PC-3 (cell line): ENCODE measurements around the gene SRGAP3. TPM values are rescaled to one million over a fixed set of nuclear protein-coding genes. Genes with fewer than 3 reads are reported as not detected.

Source experiments
- ATAC-seq: fragments of 200-7000 bp; cut with Tn5 transposase; 2 replicates; pipeline ENCODE4 v1.9.1; 2020; ENCODE audit warnings: mild to moderate bottlenecking, moderate library complexity
- BruUV-seq: library from RNA; stranded (reverse); fragments of 400-500 nt; replicated peaks from 2 replicates; lab custom pipeline; 2021; lab: Mats Ljungman, UMichigan
- CTCF ChIA-PET: fragments of 300-600 bp; sonication (Branson Sonifier 250); formaldehyde crosslinking; loops from one replicate; lab custom pipeline; 2022; ENCODE audit warnings: antibody characterized with exemption; lab: Charles Lee
- POLR2A ChIA-PET: fragments of 300-600 bp; sonication (Branson Sonifier 250); formaldehyde crosslinking; loops from one replicate; lab custom pipeline; 2022; ENCODE audit warnings: antibody characterized with exemption; ENCODE audit not compliant: unreplicated experiment; lab: Charles Lee
- DNase-seq: peaks from one replicate; pipeline ENCODE4 v3.0.0-alpha.2; 2015
- H2AFZ ChIP-seq: fragments of 300-600 bp; sonication (generic); 2 replicates; pipeline ENCODE4 v1.6.0; 2016; ENCODE audit warnings: antibody characterized with exemption, low read length
- H3F3A ChIP-seq: fragments of 300-600 bp; sonication (generic); one replicate; pipeline ENCODE4 v1.6.0; 2017; ENCODE audit warnings: antibody characterized with exemption, low read length, control low read depth, mild to moderate bottlenecking; ENCODE audit not compliant: unreplicated experiment
- H3K27ac ChIP-seq: fragments of 300-600 bp; sonication (generic); 2 replicates; pipeline ENCODE4 v1.5.1; 2016; ENCODE audit warnings: mild to moderate bottlenecking, low read length
- H3K27me3 ChIP-seq: fragments of 300-600 bp; sonication (generic); 2 replicates; pipeline ENCODE4 v1.6.1; 2016; ENCODE audit warnings: low read length, mixed read lengths
- H3K36me3 ChIP-seq: fragments of 300-600 bp; sonication (generic); 2 replicates; pipeline ENCODE4 v1.6.1; 2016; ENCODE audit warnings: low read depth, mixed run types, low read length, mixed read lengths
- H3K4me1 ChIP-seq: fragments of 300-600 bp; sonication (generic); 2 replicates; pipeline ENCODE4 v1.5.1; 2016; ENCODE audit warnings: low read length; ENCODE audit not compliant: insufficient read depth
- H3K4me2 ChIP-seq: fragments of 300-600 bp; sonication (generic); 2 replicates; pipeline ENCODE4 v1.6.0; 2016; ENCODE audit warnings: low read length
- H3K4me3 ChIP-seq: fragments of 300-600 bp; sonication (generic); 2 replicates; pipeline ENCODE4 v1.5.1; 2016; ENCODE audit warnings: mild to moderate bottlenecking, low read length, mixed read lengths
- H3K79me2 ChIP-seq: fragments of 300-600 bp; sonication (generic); 2 replicates; pipeline ENCODE4 v1.6.1; 2017; ENCODE audit warnings: low read length, mixed read lengths
- H3K9ac ChIP-seq: fragments of 300-600 bp; sonication (generic); 2 replicates; pipeline ENCODE4 v1.6.0; 2016; ENCODE audit warnings: mild to moderate bottlenecking, low read length
- H3K9me2 ChIP-seq: fragments of 300-600 bp; sonication (generic); replicated peaks from 2 replicates; pipeline ENCODE4 v1.6.1; 2016; ENCODE audit warnings: mixed run types, low read length, mixed read lengths
- H3K9me3 ChIP-seq: fragments of 300-600 bp; sonication (generic); 2 replicates; pipeline ENCODE4 v1.6.1; 2016; ENCODE audit warnings: low read length, mixed read lengths
- H4K20me1 ChIP-seq: fragments of 300-600 bp; sonication (generic); 2 replicates; pipeline ENCODE4 v1.6.1; 2016; ENCODE audit warnings: low read length, mixed read lengths
- CTCF ChIP-seq: fragments of 300-600 bp; sonication (generic); conservative IDR thresholded peaks from 2 replicates; pipeline ENCODE4 v1.5.1; 2017; ENCODE audit warnings: antibody characterized with exemption, low read depth, mild to moderate bottlenecking, low read length
- EZH2 ChIP-seq: fragments of 300-600 bp; sonication (generic); IDR thresholded peaks from one replicate; pipeline ENCODE4 v1.6.1; 2017; ENCODE audit warnings: antibody characterized with exemption, mild to moderate bottlenecking, low read length; ENCODE audit not compliant: unreplicated experiment
- EZH2phosphoT487 ChIP-seq: fragments of 300-600 bp; sonication (generic); IDR thresholded peaks from 2 replicates; pipeline ENCODE4 v1.6.1; 2018; ENCODE audit warnings: mild to moderate bottlenecking, antibody characterized with exemption, low read length, borderline replicate concordance
- intact Hi-C: fragments of 100-400 bp; cut with micrococcal nuclease; formaldehyde crosslinking; loops from 2 replicates; pipeline ENCODE4 v1.9.0; 2023
- total RNA-seq: library from RNA; depleted of rRNA; stranded (reverse); fragments of >200 nt; gene quantifications from 2 replicates; pipeline ENCODE4 v1.2.3, GENCODE V29; 2014

SRGAP3 gene
- total RNA-seq, 1 experiment from 2014 or later, result 7.5 TPM

GRCh38 chr3:9276761-9277370 is 27.4 kb upstream of the SRGAP3 start:
- TF ChIP-seq EZH2 (no peak), CTCF (no peak), EZH2phosphoT487 (no peak)
- H3K9me3 ChIP-seq, result no peaks in the 10 kb centered on the region
- H3K27ac ChIP-seq, result peak overlapping the region; percentile 63
- no peak overlapping the region for H3K9ac ChIP-seq
- H2AFZ ChIP-seq, result no peak overlapping the region
- no peaks in the 10 kb centered on the region for H3K36me3 ChIP-seq
- intact Hi-C loops, result no loop called here
- H3K27me3 ChIP-seq, result no peaks in the 10 kb centered on the region
- no peaks in the 10 kb centered on the region for H3F3A ChIP-seq
- peaks cover 8% of the 10 kb centered on the region; the same call in 1 of the 2 replicates for H3K4me1 ChIP-seq
- BruUV-seq, result no TSS peak
- ChIA-PET POLR2A (no interaction called here), CTCF (no interaction called here)
- H4K20me1 ChIP-seq, result no peaks in the 10 kb centered on the region
- no peaks in the 10 kb centered on the region for H3K9me2 ChIP-seq
- peak; percentile 65 for DNase-seq
- H3K4me2 ChIP-seq, result no peak overlapping the region
- no peak overlapping the region for H3K4me3 ChIP-seq
- peak; percentile 64 for ATAC-seq
- no peaks in the 10 kb centered on the region for H3K79me2 ChIP-seq

- H3K9me3 ChIP-seq, result no peaks in the 10 kb centered on the region
- H3F3A ChIP-seq, result no peaks in the 10 kb centered on the region
- H3K36me3 ChIP-seq, result no peaks in the 10 kb centered on the region
- CTCF ChIA-PET, result no interaction called here
- no peak overlapping the region for H2AFZ ChIP-seq
- DNase-seq (no peak), ATAC-seq (no peak)
- H3K4me1 ChIP-seq, result peaks cover 8% of the 10 kb centered on the region; the same call in 1 of the 2 replicates
- H3K79me2 ChIP-seq, result no peaks in the 10 kb centered on the region
- intact Hi-C loops, result no loop called here
- H3K9ac ChIP-seq, result no peak overlapping the region
- no peaks in the 10 kb centered on the region for H3K27me3 ChIP-seq
- no peaks in the 10 kb centered on the region for H4K20me1 ChIP-seq
- no peak overlapping the region for H3K27ac ChIP-seq
- no peak overlapping the region for H3K4me2 ChIP-seq
- no TSS peak for BruUV-seq
- H3K9me2 ChIP-seq, result no peaks in the 10 kb centered on the region
- TF ChIP-seq EZH2, result no peak
- TF ChIP-seq CTCF, result no peak
- no peak for TF ChIP-seq EZH2phosphoT487
- POLR2A ChIA-PET, result no interaction called here
- H3K4me3 ChIP-seq, result no peak overlapping the region
Measured at GRCh38 chr3:9271903-9272302, 22.5 kb upstream of the SRGAP3 start.

- Histone ChIP-seq H3K36me3 (no peaks in the 10 kb centered on the region), H3K9me3 (no peaks in the 10 kb centered on the region), H3K4me3 (no peak overlapping the region), H3K9me2 (no peaks in the 10 kb centered on the region), H3F3A (no peaks in the 10 kb centered on the region), H3K79me2 (no peaks in the 10 kb centered on the region), H3K9ac (no peak overlapping the region), H4K20me1 (no peaks in the 10 kb centered on the region), H3K4me2 (no peak overlapping the region), H3K4me1 (peaks cover 8% of the 10 kb centered on the region; the same call in 1 of the 2 replicates), H3K27me3 (no peaks in the 10 kb centered on the region), H3K27ac (no peak overlapping the region), H2AFZ (no peak overlapping the region)
- POLR2A ChIA-PET, result no interaction called here
- ATAC-seq, result no peak
- TF ChIP-seq EZH2phosphoT487, result no peak
- intact Hi-C loops, result no loop called here
- CTCF ChIA-PET, result no interaction called here
- BruUV-seq, result no TSS peak
- no peak for DNase-seq
Measured at GRCh38 chr3:9270704-9271103, 21.3 kb upstream of the SRGAP3 start.
